ENCODE data around the gene TTF2.

- TF ChIP-seq EZH2phosphoT487 (conservative IDR thresholded peaks at IDR 0.05; ENCODE audit: low read length) (no peak), CTCF (IDR thresholded peaks at IDR 0.05; ENCODE audit: insufficient read depth, low read length, poor library complexity, severe bottlenecking) (no peak)
Observed at GRCh38 chr1:117011334-117011733, 48.8 kb upstream of the TTF2 start.
